ENCODE results near the gene PLCB2. TPM values are rescaled to one million over a fixed set of nuclear protein-coding genes. Genes with fewer than 3 reads are reported as not detected.

Gene PLCB2
- total RNA-seq, 1 experiment from 2014 or later, result 7.4 TPM

GRCh38 chr15:40267670-40268069 lies 40.1 kb downstream of the PLCB2 start:
- H3K27ac Mint-ChIP-seq, result peak overlapping the region in 1 of 3 experiments; percentile 38; a peak in 1 of 7 replicates
- H2BK5ac ChIP-seq (ENCODE audit: insufficient read length, low read length), result no peak overlapping the region
- no peak overlapping the region for H4K91ac ChIP-seq (ENCODE audit: insufficient read length, low read depth, low read length)
- H4K5ac ChIP-seq (ENCODE audit: insufficient read length, low read depth, low read length), result no peak overlapping the region
- no peaks in the 10 kb centered on the region for H3K79me2 ChIP-seq (ENCODE audit: insufficient read depth, low read length)
- no peaks in the 10 kb centered on the region; the same call in 1 of the 2 replicates for H3K27me3 Mint-ChIP-seq (ENCODE audit: low read depth)
- H3K9ac ChIP-seq (ENCODE audit: extremely low read depth, insufficient read length, low read length), result no peak overlapping the region
- no peak overlapping the region for H3T11ph ChIP-seq (ENCODE audit: low read length)
- no peak overlapping the region for H3K18ac ChIP-seq (ENCODE audit: insufficient read length, low read depth, low read length)
- H3K56ac ChIP-seq (ENCODE audit: insufficient read length, low read depth, low read length), result no peak overlapping the region
- H4K8ac ChIP-seq (replicated peaks; ENCODE audit: insufficient read length, low read depth, low read length), result no peak overlapping the region
- H3K14ac ChIP-seq (ENCODE audit: insufficient read depth, low read length), result no peak overlapping the region
- no peak overlapping the region for H2BK20ac ChIP-seq (ENCODE audit: low read depth, low read length, poor library complexity, severe bottlenecking)
- no peaks in the 10 kb centered on the region for H3K79me1 ChIP-seq (ENCODE audit: insufficient read depth, low read depth, low read length, poor library complexity, severe bottlenecking)
- H2AK5ac ChIP-seq (ENCODE audit: insufficient read length, low read length), result no peak overlapping the region
- no CpG with 5 or more reads among the region's 4 CpGs for WGBS (ENCODE audit: extremely low coverage, insufficient read length, low lambda C conversion rate)
- H3K9me3 ChIP-seq (ENCODE audit: control insufficient read depth, low read depth, low read length), result no peaks in the 10 kb centered on the region
- H2BK12ac ChIP-seq (ENCODE audit: insufficient read length, low read depth, low read length), result no peak overlapping the region
- no peaks in the 10 kb centered on the region for H4K20me1 ChIP-seq (ENCODE audit: control insufficient read depth, insufficient read depth, insufficient read length)
- DNase-seq, result no peak
- no peak overlapping the region for H3K23ac ChIP-seq (ENCODE audit: insufficient read length, low read depth, low read length)
- H3K4ac ChIP-seq (ENCODE audit: low read depth, low read length), result no peak overlapping the region
- H3K4me1 Mint-ChIP-seq, result peaks cover 15 to 37% of the 10 kb centered on the region in 2 experiments
- no peaks in the 10 kb centered on the region; a peak in 1 of 5 replicates for H3K9me3 Mint-ChIP-seq
- H2BK15ac ChIP-seq (ENCODE audit: low read depth, low read length), result no peak overlapping the region
- H3K23me2 ChIP-seq (ENCODE audit: insufficient read length, low read depth, low read length, poor library complexity, severe bottlenecking), result no peaks in the 10 kb centered on the region
- H3K4me2 ChIP-seq (ENCODE audit: insufficient read depth, insufficient read length, low read length), result no peak overlapping the region
- H3K27me3 ChIP-seq (ENCODE audit: insufficient read depth, low read length), result no peaks in the 10 kb centered on the region
- no peak overlapping the region for H2AFZ ChIP-seq (ENCODE audit: low read length)
- H3K4me1 ChIP-seq (ENCODE audit: insufficient read depth, low read length), result no peaks in the 10 kb centered on the region
- no peak for TF ChIP-seq CTCF (conservative IDR thresholded peaks at IDR 0.05)
- H3K4me3 Mint-ChIP-seq, result no peak overlapping the region
- H3K27ac ChIP-seq (ENCODE audit: insufficient read length, low read depth, low read length), result no peak overlapping the region
- H2BK120ac ChIP-seq (ENCODE audit: low read depth, low read length, poor library complexity, severe bottlenecking), result no peak overlapping the region
- H3K36me3 Mint-ChIP-seq (ENCODE audit: insufficient read depth in 1 of 3, low read depth in 3 of 3), result peaks cover 0 to 4% (median 0%) of the 10 kb centered on the region in 3 experiments; a peak in 3 of 7 replicates

Data from H9 (cell line).